MM.1S (cell line): Measurements from ENCODE around the gene BEX3.

Source experiments
- DNase-seq: peaks from one replicate; pipeline ENCODE4 v3.0.0-alpha.2; 2015
- H2AFZ ChIP-seq: fragments of 300-600 bp; sonication (generic); 2 replicates; pipeline ENCODE4 v1.6.0; 2016; ENCODE audit warnings: antibody characterized with exemption, low read length
- H3F3A ChIP-seq: fragments of 300-600 bp; sonication (generic); 2 replicates; pipeline ENCODE4 v1.6.1; 2016; ENCODE audit warnings: mild to moderate bottlenecking, antibody characterized with exemption, low read length, moderate library complexity, mixed read lengths; ENCODE audit not compliant: insufficient read depth
- H3K27ac ChIP-seq: fragments of 300-600 bp; sonication (generic); 2 replicates; pipeline ENCODE4 v1.5.1; 2016; ENCODE audit warnings: mild to moderate bottlenecking, low read length
- H3K27me3 ChIP-seq: fragments of 300-600 bp; sonication (generic); replicated peaks from 2 replicates; pipeline ENCODE4 v1.6.0; 2016; ENCODE audit warnings: low read length; ENCODE audit not compliant: insufficient read depth
- H3K36me3 ChIP-seq: fragments of 300-600 bp; sonication (generic); replicated peaks from 2 replicates; pipeline ENCODE4 v1.6.1; 2016; ENCODE audit warnings: mild to moderate bottlenecking, low read length, mixed read lengths; ENCODE audit not compliant: insufficient read depth
- H3K4me1 ChIP-seq: fragments of 300-600 bp; sonication (generic); 2 replicates; pipeline ENCODE4 v1.6.1; 2016; ENCODE audit warnings: low read length, mixed read lengths
- H3K4me2 ChIP-seq: fragments of 300-600 bp; sonication (generic); 2 replicates; pipeline ENCODE4 v1.6.0; 2016; ENCODE audit warnings: low read depth, low read length
- H3K4me3 ChIP-seq: fragments of 300-600 bp; sonication (generic); 2 replicates; pipeline ENCODE4 v1.5.1; 2016; ENCODE audit warnings: low read length, mixed read lengths
- H3K79me2 ChIP-seq: fragments of 300-600 bp; sonication (generic); 2 replicates; pipeline ENCODE4 v1.6.1; 2016; ENCODE audit warnings: mixed run types, low read length, mixed read lengths
- H3K9ac ChIP-seq: fragments of 300-600 bp; sonication (generic); 2 replicates; pipeline ENCODE4 v1.6.1; 2016; ENCODE audit warnings: low read length, mixed read lengths
- H3K9me2 ChIP-seq: fragments of 300-600 bp; sonication (generic); replicated peaks from 2 replicates; pipeline ENCODE4 v1.6.1; 2016; ENCODE audit warnings: mild to moderate bottlenecking, low read length, mixed read lengths; ENCODE audit not compliant: insufficient read depth
- H3K9me3 ChIP-seq: fragments of 300-600 bp; sonication (generic); replicated peaks from 2 replicates; pipeline ENCODE4 v1.6.1; 2016; ENCODE audit warnings: mild to moderate bottlenecking, low read length, mixed read lengths; ENCODE audit not compliant: insufficient read depth
- H4K20me1 ChIP-seq: fragments of 300-600 bp; sonication (generic); 2 replicates; pipeline ENCODE4 v1.6.1; 2016; ENCODE audit warnings: mild to moderate bottlenecking, low read length, moderate library complexity, mixed read lengths; ENCODE audit not compliant: insufficient read depth
- EZH2 ChIP-seq: fragments of 300-600 bp; sonication (generic); optimal IDR thresholded peaks from 2 replicates; pipeline ENCODE3; 2017; ENCODE audit warnings: low read depth, mild to moderate bottlenecking, antibody characterized with exemption, low read length, mixed read lengths
- EZH2phosphoT487 ChIP-seq: fragments of 300-600 bp; sonication (generic); IDR thresholded peaks from 2 replicates; pipeline ENCODE4 v1.6.1; 2018; ENCODE audit warnings: antibody characterized with exemption, low read length
- TF ChIP-seq, protein P1 (sequence below): fragments of 300-600 bp; sonication (generic); IDR thresholded peaks from 2 replicates; pipeline ENCODE4 v1.5.1; 2016; ENCODE audit warnings: antibody characterized with exemption, low read length, mixed read lengths

BEX3 gene

DNA sequence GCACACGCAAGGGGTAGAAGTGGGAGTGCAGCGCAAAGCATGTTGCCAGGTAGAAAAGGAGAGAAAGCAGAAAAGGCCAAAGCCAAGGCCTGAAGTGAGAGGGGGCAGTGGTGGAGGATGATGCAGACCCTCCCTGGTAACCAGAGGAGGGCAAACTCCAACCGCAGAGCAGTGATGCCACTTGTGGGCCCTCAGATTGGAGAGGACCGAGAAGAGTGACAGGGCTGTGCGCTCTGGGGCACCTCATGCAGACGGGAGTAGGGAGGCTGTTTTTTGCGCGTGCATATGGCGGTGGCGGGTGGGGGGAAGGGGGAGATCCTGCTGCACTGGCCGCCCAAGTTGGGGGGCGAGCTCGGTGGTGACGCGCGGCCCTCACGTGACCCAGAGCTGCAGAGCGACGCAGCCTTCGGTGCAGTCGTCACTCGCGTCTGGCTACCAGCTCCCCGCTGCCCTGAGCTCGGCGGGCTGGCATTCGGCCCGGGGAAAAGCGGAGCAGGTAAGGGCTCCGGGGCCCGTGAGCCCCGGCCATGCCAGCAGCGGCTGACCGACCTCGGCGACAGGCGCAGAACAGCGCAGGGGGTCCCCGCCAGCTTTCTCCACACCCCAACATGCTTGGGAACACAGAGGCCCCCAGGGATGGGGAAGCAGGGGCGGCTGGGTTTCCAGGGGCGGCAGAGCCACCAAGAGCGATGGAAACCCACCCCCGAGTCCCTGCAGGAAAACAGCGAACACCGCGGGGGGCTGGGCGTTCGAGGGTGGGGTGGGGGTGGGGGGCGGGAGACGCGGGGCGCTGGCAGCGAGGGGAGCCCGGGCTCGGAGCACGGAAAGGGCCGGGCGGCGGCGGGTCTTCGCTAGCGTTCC, at the start of gene BEX3:
Gene BEX3, plus strand, starts transcription at position 421 of the 861 bp plus-strand sequence. CDS start 984 bp downstream, outside the sequence.
- H3K27ac ChIP-seq, result no peak within 1 kb of the TSS
- peak within 1 kb of the TSS; percentile 56 for H2AFZ ChIP-seq
- H3K4me2 ChIP-seq, result peak within 1 kb of the TSS; percentile 45; the same call in 1 of the 2 replicates
- H3K4me1 ChIP-seq, result no peaks in the 10 kb centered on the region
- H3K79me2 ChIP-seq, result no peaks in the 10 kb centered on the region
- no peak for DNase-seq
- H3K36me3 ChIP-seq, result no peaks in the 10 kb centered on the region
- no peak within 1 kb of the TSS for H3K9ac ChIP-seq
- no peaks in the 10 kb centered on the region for H3F3A ChIP-seq
- H3K9me2 ChIP-seq, result no peaks in the 10 kb centered on the region
- TF ChIP-seq, protein P1, sequence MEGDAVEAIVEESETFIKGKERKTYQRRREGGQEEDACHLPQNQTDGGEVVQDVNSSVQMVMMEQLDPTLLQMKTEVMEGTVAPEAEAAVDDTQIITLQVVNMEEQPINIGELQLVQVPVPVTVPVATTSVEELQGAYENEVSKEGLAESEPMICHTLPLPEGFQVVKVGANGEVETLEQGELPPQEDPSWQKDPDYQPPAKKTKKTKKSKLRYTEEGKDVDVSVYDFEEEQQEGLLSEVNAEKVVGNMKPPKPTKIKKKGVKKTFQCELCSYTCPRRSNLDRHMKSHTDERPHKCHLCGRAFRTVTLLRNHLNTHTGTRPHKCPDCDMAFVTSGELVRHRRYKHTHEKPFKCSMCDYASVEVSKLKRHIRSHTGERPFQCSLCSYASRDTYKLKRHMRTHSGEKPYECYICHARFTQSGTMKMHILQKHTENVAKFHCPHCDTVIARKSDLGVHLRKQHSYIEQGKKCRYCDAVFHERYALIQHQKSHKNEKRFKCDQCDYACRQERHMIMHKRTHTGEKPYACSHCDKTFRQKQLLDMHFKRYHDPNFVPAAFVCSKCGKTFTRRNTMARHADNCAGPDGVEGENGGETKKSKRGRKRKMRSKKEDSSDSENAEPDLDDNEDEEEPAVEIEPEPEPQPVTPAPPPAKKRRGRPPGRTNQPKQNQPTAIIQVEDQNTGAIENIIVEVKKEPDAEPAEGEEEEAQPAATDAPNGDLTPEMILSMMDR, result no peak
- no peak for TF ChIP-seq EZH2phosphoT487
- TF ChIP-seq EZH2, result no peak
- no peaks in the 10 kb centered on the region for H3K27me3 ChIP-seq
- no peaks in the 10 kb centered on the region for H4K20me1 ChIP-seq
- H3K4me3 ChIP-seq, result peak within 1 kb of the TSS; percentile 58
- no peaks in the 10 kb centered on the region for H3K9me3 ChIP-seq

- no peaks in the 10 kb centered on the region for H3K36me3 ChIP-seq
- H3K4me1 ChIP-seq, result no peaks in the 10 kb centered on the region
- H3K79me2 ChIP-seq, result no peaks in the 10 kb centered on the region
- TF ChIP-seq EZH2, result no peak
- TF ChIP-seq, protein P1, result no peak
- TF ChIP-seq EZH2phosphoT487, result no peak
- DNase-seq, result no peak
- no peak within 1 kb of the TSS for H2AFZ ChIP-seq
- H3K9me3 ChIP-seq, result no peaks in the 10 kb centered on the region
- H3K4me2 ChIP-seq, result no peak within 1 kb of the TSS
- no peak within 1 kb of the TSS for H3K9ac ChIP-seq
- no peaks in the 10 kb centered on the region for H3K9me2 ChIP-seq
- H3K27ac ChIP-seq, result no peak within 1 kb of the TSS
- H3F3A ChIP-seq, result no peaks in the 10 kb centered on the region
- H4K20me1 ChIP-seq, result no peaks in the 10 kb centered on the region
- no peaks in the 10 kb centered on the region for H3K27me3 ChIP-seq
- H3K4me3 ChIP-seq, result no peak within 1 kb of the TSS
Measured at GRCh38 chrX:103329991-103330390, 46.3 kb upstream of the BEX3 start, which contains the start of gene TCEAL7. Gene TCEAL7 (plus strand): TSS chrX:103330239. CDS start chrX:103331404, 1,165 bp downstream.

GRCh38 chrX:103330681-103331288, 45.6 kb upstream of the BEX3 start:
- Histone ChIP-seq H3K9ac (no peak overlapping the region), H3K27me3 (no peaks in the 10 kb centered on the region), H3K36me3 (no peaks in the 10 kb centered on the region), H3K4me3 (no peak overlapping the region), H4K20me1 (no peaks in the 10 kb centered on the region), H3K4me1 (no peaks in the 10 kb centered on the region), H3K4me2 (no peak overlapping the region), H3K9me3 (no peaks in the 10 kb centered on the region), H3F3A (no peaks in the 10 kb centered on the region), H3K79me2 (no peaks in the 10 kb centered on the region), H2AFZ (no peak overlapping the region), H3K9me2 (no peaks in the 10 kb centered on the region), H3K27ac (no peak overlapping the region)
- DNase-seq, result no peak
- TF ChIP-seq EZH2, result no peak
- no peak for TF ChIP-seq EZH2phosphoT487
- TF ChIP-seq, protein P1, result no peak
